ENCODE results near the gene PGA5. TPM values are rescaled to one million over a fixed set of nuclear protein-coding genes. Genes with fewer than 3 reads are reported as not detected.
A peak's percentile ranks its signal among the peaks of the same experiment; 100 is the strongest.

The PGA5 gene
- total and polyA plus RNA-seq, 9 of the 15 experiments (the other 6 are each of a cell fraction or from before 2014, with no cell fraction given) = not detected

GRCh38 chr11:61264371-61264770 is 23.4 kb downstream of the PGA5 start (continued):
- TF ChIP-seq CUX1 (CRISPR knock-in tag; IDR thresholded peaks at IDR 0.05) = no peak
- TF ChIP-seq POLR2G (IDR thresholded peaks at IDR 0.05; ENCODE audit: low read depth, low read length) = no peak

DNA sequence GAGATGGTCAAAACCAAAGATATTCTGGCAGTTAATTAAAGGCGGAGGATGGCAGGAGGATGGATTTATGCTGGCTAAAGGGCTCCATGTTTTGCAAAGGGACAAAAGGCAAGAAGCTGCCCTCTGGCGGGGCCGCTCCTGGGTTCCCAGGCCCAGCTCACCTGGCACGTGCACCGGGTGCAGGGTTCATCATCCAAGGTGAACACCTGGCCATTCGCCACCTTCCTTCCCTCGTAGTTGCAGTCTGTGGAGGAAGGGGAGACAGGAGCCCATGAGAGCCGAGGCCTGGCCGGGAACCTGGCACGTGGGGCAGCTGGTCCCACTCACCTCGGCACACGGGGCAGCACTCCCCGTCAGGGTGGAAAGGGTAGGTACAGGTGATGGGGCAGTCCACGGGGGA is 23.8 kb downstream of the PGA5 start:
- H3K4me3 ChIP-seq = no peak overlapping the region
- FAIRE-seq = no peak
- WGBS (ENCODE audit: insufficient coverage, low coverage, missing lambda C conversion rate) = 76% methylated on average over 7 of the region's 14 CpGs
- H3K9me1 ChIP-seq (ENCODE audit: control insufficient read depth, insufficient read depth, low read length) = no peaks in the 10 kb centered on the region
- no peak overlapping the region for H3K27ac ChIP-seq (ENCODE audit: extremely low read depth, low read depth, low read length)
- ChIA-PET POLR2A (interaction anchor here (1.2 kb wide), 1 partner anchor 10 kb away, joined by 4 read pairs; no protein-coding TSS in a partner anchor), CTCF (ENCODE audit: low intra/inter-chr PET ratio) (no interaction called here)
- H3K36me3 ChIP-seq (ENCODE audit: control insufficient read depth, insufficient read depth, low read length) = no peaks in the 10 kb centered on the region
- ATAC-seq = no peak
- intact Hi-C loops (cut with micrococcal nuclease) (no loop called here), in situ Hi-C loops (cut with MboI) (no loop called here)
- no TSS peak for BruUV-seq (replicated peaks)
- no peak overlapping the region for H2AFZ ChIP-seq (ENCODE audit: low read depth, low read length)
- H3K9ac ChIP-seq (ENCODE audit: insufficient read depth in 1 of 2, low read depth in 2 of 2, low read length in 2 of 2) = 0 out of 4 replicates have a peak overlapping the region, but pooled peaks of 1 of the 2 experiments have one; percentile 3
- no peaks in the 10 kb centered on the region for H3K79me2 ChIP-seq (ENCODE audit: control insufficient read depth, insufficient read depth, low read length)
- DNase-seq (ENCODE audit: extremely low read depth in 1 of 4, low spot score in 3 of 4) = peak in 1 of 4 experiments; percentile 3
- H3K9me3 ChIP-seq (replicated peaks; ENCODE audit: control insufficient read depth, insufficient read depth, low read depth, low read length) = no peaks in the 10 kb centered on the region
- H3K4me1 ChIP-seq (replicated peaks in 1 of 2; ENCODE audit: control insufficient read depth in 2 of 2, insufficient read depth in 2 of 2, low read length in 2 of 2) = peaks cover 15 to 30% of the 10 kb centered on the region in 2 experiments; a peak in 4 of 5 replicates
- no peaks in the 10 kb centered on the region for H4K20me1 ChIP-seq (replicated peaks; ENCODE audit: control insufficient read depth, insufficient read depth, low read length)
- H3K27me3 ChIP-seq (ENCODE audit: control insufficient read depth in 2 of 2, insufficient read depth in 2 of 2, low read length in 2 of 2) = no peaks in the 10 kb centered on the region
- H3K4me2 ChIP-seq (ENCODE audit: insufficient read depth, low read length) = no peak overlapping the region
- no peak for TF ChIP-seq ZNF239 (CRISPR knock-in tag; IDR thresholded peaks at IDR 0.05)
- TF ChIP-seq, protein P1, sequence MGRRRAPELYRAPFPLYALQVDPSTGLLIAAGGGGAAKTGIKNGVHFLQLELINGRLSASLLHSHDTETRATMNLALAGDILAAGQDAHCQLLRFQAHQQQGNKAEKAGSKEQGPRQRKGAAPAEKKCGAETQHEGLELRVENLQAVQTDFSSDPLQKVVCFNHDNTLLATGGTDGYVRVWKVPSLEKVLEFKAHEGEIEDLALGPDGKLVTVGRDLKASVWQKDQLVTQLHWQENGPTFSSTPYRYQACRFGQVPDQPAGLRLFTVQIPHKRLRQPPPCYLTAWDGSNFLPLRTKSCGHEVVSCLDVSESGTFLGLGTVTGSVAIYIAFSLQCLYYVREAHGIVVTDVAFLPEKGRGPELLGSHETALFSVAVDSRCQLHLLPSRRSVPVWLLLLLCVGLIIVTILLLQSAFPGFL (CRISPR knock-in tag; IDR thresholded peaks at IDR 0.05) = no peak
- no peak for TF ChIP-seq ILF3 (IDR thresholded peaks at IDR 0.05; ENCODE audit: borderline replicate concordance)
- no peak for TF ChIP-seq MAFF (IDR thresholded peaks at IDR 0.05; ENCODE audit: low read length)

Data from K562 (cell line).